GM21360 (cell line): ENCODE measurements around the gene PLEKHB2.
"Not testable (repeated sequence)": the region's sequence is repeated elsewhere in the genome, so short reads cannot be mapped to it uniquely, and the experiment has no call there.

Experiments used
- ATAC-seq: cut with Tn5 transposase; IDR thresholded peaks from one replicate; pipeline ENCODE4 v1.9.1; 2021; ENCODE audit warnings: mild to moderate bottlenecking, moderate library complexity; ENCODE audit not compliant: unreplicated experiment

PLEKHB2 gene

GRCh38 chr2:131093696-131094462 is 11.3 kb upstream of the PLEKHB2 start:
- peak; percentile 72 for ATAC-seq

GRCh38 chr2:131094463-131095281 is 10.5 kb upstream of the PLEKHB2 start:
- ATAC-seq = no peak

GRCh38 chr2:131103165-131103564 is 2.0 kb upstream of the PLEKHB2 start:
- no peak for ATAC-seq

- ATAC-seq = peak; percentile 70
These were observed 515 bp upstream of the PLEKHB2 start for GRCh38 chr2:131104487-131105155.

- peak; percentile 33 for ATAC-seq
These were observed 1.0 kb downstream of the PLEKHB2 start for GRCh38 chr2:131105950-131106801.

- ATAC-seq = no peak
These were observed 7.4 kb downstream of the PLEKHB2 start for GRCh38 chr2:131112529-131112928.

- no peak for ATAC-seq
These were observed 8.6 kb downstream of the PLEKHB2 start for GRCh38 chr2:131113566-131114227.

- not testable (repeated sequence) for ATAC-seq
These were observed 9.8 kb downstream of the PLEKHB2 start for GRCh38 chr2:131114950-131115349.

GRCh38 chr2:131115752-131116151 is 10.6 kb downstream of the PLEKHB2 start:
- no peak for ATAC-seq

GRCh38 chr2:131120815-131121317 is 15.7 kb downstream of the PLEKHB2 start:
- ATAC-seq = no peak

GRCh38 chr2:131121464-131121863 is 16.3 kb downstream of the PLEKHB2 start:
- ATAC-seq = no peak

GRCh38 chr2:131122496-131122895 is 17.4 kb downstream of the PLEKHB2 start:
- no peak for ATAC-seq

GRCh38 chr2:131123192-131123591 is 18.1 kb downstream of the PLEKHB2 start:
- ATAC-seq = no peak

GRCh38 chr2:131125195-131125757 is 20.1 kb downstream of the PLEKHB2 start:
- no peak for ATAC-seq

- ATAC-seq = no peak
These were observed 21.3 kb downstream of the PLEKHB2 start for GRCh38 chr2:131126436-131126835.

GRCh38 chr2:131127076-131127475 is 21.9 kb downstream of the PLEKHB2 start:
- ATAC-seq = no peak

- no peak for ATAC-seq
These were observed 22.8 kb downstream of the PLEKHB2 start for GRCh38 chr2:131127981-131128380.

- ATAC-seq = no peak
These were observed 25.1 kb downstream of the PLEKHB2 start for GRCh38 chr2:131130298-131130596.

- no peak for ATAC-seq
These were observed 27.6 kb downstream of the PLEKHB2 start for GRCh38 chr2:131132729-131133128.

GRCh38 chr2:131140581-131140980 is 35.4 kb downstream of the PLEKHB2 start:
- ATAC-seq = no peak
